SK-N-SH (cell line): ENCODE data around the gene MYO10.

ENCODE experiments used
- CTCF ChIP-seq: fragments of 200-600 bp; sonication (generic); IDR thresholded peaks from 2 replicates; pipeline ENCODE4 v1.6.1; 2017; ENCODE audit warnings: antibody characterized with exemption, mild to moderate bottlenecking, moderate library complexity
- FOXM1 ChIP-seq: IDR thresholded peaks from 2 replicates; pipeline ENCODE4 v1.4.0; 2012; ENCODE audit warnings: low read depth, mild to moderate bottlenecking
- GABPA ChIP-seq: IDR thresholded peaks from 2 replicates; pipeline ENCODE4 v1.4.0; 2012; ENCODE audit warnings: low read depth, mild to moderate bottlenecking
- MAX ChIP-seq: IDR thresholded peaks from 2 replicates; pipeline ENCODE4 v1.4.0; 2012; ENCODE audit warnings: low read depth
- RAD21 ChIP-seq: IDR thresholded peaks from 2 replicates; pipeline ENCODE4 v1.6.1; 2012; ENCODE audit warnings: mild to moderate bottlenecking, low read length
- YY1 ChIP-seq: IDR thresholded peaks from 2 replicates; pipeline ENCODE4 v1.4.0; 2012; ENCODE audit warnings: low read depth, mild to moderate bottlenecking

GRCh38 chr5:16772556-16772955, 163.5 kb downstream of the MYO10 start:
- TF ChIP-seq YY1 = no peak
- TF ChIP-seq GABPA = no peak
- TF ChIP-seq RAD21 = no peak
- no peak for TF ChIP-seq CTCF
- TF ChIP-seq MAX = no peak
- no peak for TF ChIP-seq FOXM1
